Measurements from ENCODE around the gene ATAT1. TPM values are rescaled to one million over a fixed set of nuclear protein-coding genes. Genes with fewer than 3 reads are reported as not detected.

Gene ATAT1
- polyA plus RNA-seq, 1 of the 3 experiments (the other 2 are of a cell fraction): 36.2 TPM

DNA sequence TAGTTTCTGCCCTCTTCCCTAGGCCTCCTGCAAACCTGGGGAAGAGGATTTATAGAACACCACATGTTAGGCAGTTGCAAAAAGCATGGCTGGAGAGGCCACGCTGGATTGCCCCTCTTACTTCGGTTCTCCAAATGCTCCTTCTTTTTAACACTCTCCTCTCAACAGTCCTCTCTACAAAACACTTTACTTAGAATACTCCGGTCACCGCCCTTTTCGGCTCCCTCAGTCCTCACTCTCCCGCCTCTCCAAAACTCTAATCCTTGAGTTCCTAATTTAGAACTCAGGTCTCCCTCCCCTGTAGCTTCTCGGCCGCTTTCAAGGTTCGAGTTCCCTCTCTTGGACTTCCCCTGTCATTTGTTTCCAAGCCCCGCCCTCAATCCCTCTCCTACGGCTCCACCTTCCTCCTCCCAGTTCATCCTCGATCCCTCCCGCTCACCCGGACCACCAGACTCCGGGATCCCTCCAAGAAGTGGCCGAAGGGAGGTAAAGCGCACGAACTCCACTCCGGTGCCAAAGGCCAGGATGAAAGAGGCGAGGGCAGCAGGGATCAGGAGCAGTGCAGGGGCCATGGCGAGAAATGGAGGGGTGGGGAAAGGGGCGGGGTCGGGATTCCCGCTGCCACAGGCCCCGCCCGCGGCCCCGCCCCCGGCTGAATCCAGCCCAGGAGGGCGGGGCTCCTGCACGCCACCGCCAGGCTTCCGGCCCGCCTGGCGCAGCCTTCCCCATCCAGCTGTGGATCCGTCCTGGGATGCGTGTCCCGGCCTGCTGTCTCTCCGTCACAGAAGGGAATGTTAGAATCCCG lies 63.9 kb downstream of the ATAT1 start, which contains the start of gene NRM (continued):
- TF ChIP-seq, protein P1, sequence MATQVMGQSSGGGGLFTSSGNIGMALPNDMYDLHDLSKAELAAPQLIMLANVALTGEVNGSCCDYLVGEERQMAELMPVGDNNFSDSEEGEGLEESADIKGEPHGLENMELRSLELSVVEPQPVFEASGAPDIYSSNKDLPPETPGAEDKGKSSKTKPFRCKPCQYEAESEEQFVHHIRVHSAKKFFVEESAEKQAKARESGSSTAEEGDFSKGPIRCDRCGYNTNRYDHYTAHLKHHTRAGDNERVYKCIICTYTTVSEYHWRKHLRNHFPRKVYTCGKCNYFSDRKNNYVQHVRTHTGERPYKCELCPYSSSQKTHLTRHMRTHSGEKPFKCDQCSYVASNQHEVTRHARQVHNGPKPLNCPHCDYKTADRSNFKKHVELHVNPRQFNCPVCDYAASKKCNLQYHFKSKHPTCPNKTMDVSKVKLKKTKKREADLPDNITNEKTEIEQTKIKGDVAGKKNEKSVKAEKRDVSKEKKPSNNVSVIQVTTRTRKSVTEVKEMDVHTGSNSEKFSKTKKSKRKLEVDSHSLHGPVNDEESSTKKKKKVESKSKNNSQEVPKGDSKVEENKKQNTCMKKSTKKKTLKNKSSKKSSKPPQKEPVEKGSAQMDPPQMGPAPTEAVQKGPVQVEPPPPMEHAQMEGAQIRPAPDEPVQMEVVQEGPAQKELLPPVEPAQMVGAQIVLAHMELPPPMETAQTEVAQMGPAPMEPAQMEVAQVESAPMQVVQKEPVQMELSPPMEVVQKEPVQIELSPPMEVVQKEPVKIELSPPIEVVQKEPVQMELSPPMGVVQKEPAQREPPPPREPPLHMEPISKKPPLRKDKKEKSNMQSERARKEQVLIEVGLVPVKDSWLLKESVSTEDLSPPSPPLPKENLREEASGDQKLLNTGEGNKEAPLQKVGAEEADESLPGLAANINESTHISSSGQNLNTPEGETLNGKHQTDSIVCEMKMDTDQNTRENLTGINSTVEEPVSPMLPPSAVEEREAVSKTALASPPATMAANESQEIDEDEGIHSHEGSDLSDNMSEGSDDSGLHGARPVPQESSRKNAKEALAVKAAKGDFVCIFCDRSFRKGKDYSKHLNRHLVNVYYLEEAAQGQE (IDR thresholded peaks at IDR 0.05; ENCODE audit: low read depth, low read length): no peak; the same call in 1 of the 2 replicates
- TF ChIP-seq NRF1 (IDR thresholded peaks at IDR 0.05; ENCODE audit: low read depth, low read length): peak; percentile 45; the same call in 1 of the 2 replicates
- no peak for TF ChIP-seq RFX5 (IDR thresholded peaks at IDR 0.05; ENCODE audit: low read length)
- peak; percentile 55; the same call in 1 of the 2 replicates for TF ChIP-seq TAF1 (IDR thresholded peaks at IDR 0.05; ENCODE audit: borderline replicate concordance, low read depth, low read length)
- TF ChIP-seq RAD21 (IDR thresholded peaks at IDR 0.05; ENCODE audit: low read length): no peak
- TF ChIP-seq GATA2 (CRISPR knock-in tag; IDR thresholded peaks at IDR 0.05): no peak
- no peak for TF ChIP-seq FOSL2 (IDR thresholded peaks at IDR 0.05; ENCODE audit: borderline replicate concordance, low read depth)
- TF ChIP-seq, protein P2, sequence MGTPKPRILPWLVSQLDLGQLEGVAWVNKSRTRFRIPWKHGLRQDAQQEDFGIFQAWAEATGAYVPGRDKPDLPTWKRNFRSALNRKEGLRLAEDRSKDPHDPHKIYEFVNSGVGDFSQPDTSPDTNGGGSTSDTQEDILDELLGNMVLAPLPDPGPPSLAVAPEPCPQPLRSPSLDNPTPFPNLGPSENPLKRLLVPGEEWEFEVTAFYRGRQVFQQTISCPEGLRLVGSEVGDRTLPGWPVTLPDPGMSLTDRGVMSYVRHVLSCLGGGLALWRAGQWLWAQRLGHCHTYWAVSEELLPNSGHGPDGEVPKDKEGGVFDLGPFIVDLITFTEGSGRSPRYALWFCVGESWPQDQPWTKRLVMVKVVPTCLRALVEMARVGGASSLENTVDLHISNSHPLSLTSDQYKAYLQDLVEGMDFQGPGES (IDR thresholded peaks at IDR 0.05; ENCODE audit: low read depth, low read length): no peak
- TF ChIP-seq EZH2phosphoT487 (IDR thresholded peaks at IDR 0.05; ENCODE audit: borderline replicate concordance, low read depth): no peak
- 0 out of 2 replicates have a peak, but pooled peaks have one; percentile 37 for TF ChIP-seq ELF1 (IDR thresholded peaks at IDR 0.05)

DNA sequence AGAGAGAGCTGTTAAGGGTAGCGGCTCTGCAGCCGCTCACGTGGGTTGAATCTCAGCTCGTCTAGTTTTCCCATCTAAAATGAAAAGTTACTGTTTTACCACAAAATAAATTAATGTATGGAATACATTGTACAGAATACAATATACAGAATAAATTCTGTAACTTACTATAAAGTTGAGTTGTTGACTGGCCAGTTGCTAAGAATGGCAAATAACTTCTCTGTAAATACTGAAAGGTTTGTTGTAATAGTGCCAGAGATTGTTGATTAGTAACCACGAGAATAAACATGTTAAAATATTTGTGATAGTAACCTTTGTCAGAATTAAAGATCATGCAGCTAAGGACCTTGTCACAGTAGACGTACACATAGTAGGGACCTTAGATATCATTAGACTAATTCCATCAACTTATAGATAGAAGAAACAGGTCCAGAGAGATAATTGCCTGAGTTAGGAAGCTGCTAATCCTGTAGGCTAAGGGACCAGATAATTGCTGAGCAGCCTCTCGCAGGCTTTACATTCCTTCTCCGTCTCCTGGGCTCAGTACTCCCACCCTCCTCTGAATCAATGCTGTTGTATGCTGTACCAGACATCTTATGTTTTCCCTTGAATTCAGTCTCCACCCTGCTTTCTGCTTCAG lies 64.7 kb downstream of the ATAT1 start:
- H4K20me1 ChIP-seq (ENCODE audit: insufficient read depth): no peaks in the 10 kb centered on the region
- H3K9me3 ChIP-seq: no peaks in the 10 kb centered on the region
- H3K4me3 ChIP-seq (ENCODE audit: low read depth in 2 of 2, low read length in 1 of 2): peak overlapping the region; percentile 66 to 86
- no peaks in the 10 kb centered on the region for H3K27me3 ChIP-seq (ENCODE audit: insufficient read depth)
- H3K79me2 ChIP-seq (ENCODE audit: insufficient read depth): peaks cover 42% of the 10 kb centered on the region
- peak overlapping the region; percentile 88 for H2AFZ ChIP-seq (ENCODE audit: low read depth)
- POLR2A ChIA-PET: interaction anchor here (0.5 to 1.5 kb wide), 7 partner anchors 10 to 847 kb away, joined by 3 to 6 read pairs (median 3); partner anchors contain the start of gene MDC1
- H3K9ac ChIP-seq: peak overlapping the region; percentile 74
- TF ChIP-seq POLR2AphosphoS5 (IDR thresholded peaks at IDR 0.05; ENCODE audit: low read depth, low read length): no peak
- TF ChIP-seq, protein P3, sequence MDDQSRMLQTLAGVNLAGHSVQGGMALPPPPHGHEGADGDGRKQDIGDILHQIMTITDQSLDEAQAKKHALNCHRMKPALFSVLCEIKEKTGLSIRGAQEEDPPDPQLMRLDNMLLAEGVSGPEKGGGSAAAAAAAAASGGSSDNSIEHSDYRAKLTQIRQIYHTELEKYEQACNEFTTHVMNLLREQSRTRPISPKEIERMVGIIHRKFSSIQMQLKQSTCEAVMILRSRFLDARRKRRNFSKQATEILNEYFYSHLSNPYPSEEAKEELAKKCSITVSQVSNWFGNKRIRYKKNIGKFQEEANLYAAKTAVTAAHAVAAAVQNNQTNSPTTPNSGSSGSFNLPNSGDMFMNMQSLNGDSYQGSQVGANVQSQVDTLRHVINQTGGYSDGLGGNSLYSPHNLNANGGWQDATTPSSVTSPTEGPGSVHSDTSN (IDR thresholded peaks at IDR 0.05): 0 out of 2 replicates have a peak, but pooled peaks have one; percentile 15
- H3K4me2 ChIP-seq: peak overlapping the region; percentile 76
- peaks cover 17 to 27% of the 10 kb centered on the region in 2 experiments; a peak in 2 of 4 replicates for H3K4me1 ChIP-seq (ENCODE audit: control insufficient read depth in 1 of 2, insufficient read depth in 2 of 2, low read depth in 1 of 2, low read length in 1 of 2)
- 33% methylated on average over 8 of the region's 8 CpGs for WGBS (ENCODE audit: low lambda C conversion rate)
- no peaks in the 10 kb centered on the region for H3K36me3 ChIP-seq (replicated peaks in 1 of 2; ENCODE audit: control insufficient read depth in 1 of 2, insufficient read depth in 2 of 2, low read length in 1 of 2)
- no peaks in the 10 kb centered on the region for H3K9me2 ChIP-seq
- CTCF ChIA-PET: interaction anchor here (1.2 to 29.8 kb wide), 4 partner anchors 9 to 32 kb away, joined by 3 to 838 read pairs (median 32); partner anchors contain the start of genes DHX16, FLOT1, MDC1 and TUBB
- DNase-seq: no peak
- H3F3A ChIP-seq (replicated peaks; ENCODE audit: insufficient read depth): no peaks in the 10 kb centered on the region
- H3K27ac ChIP-seq (ENCODE audit: low read depth in 2 of 2, low read length in 1 of 2): peak overlapping the region; percentile 78 to 87; a peak in 3 of 4 replicates

Small RNAs within 50 kb of the gene (small RNA-seq; reads per million reads assigned to genes)
- gene MIR877: 0 to 4.1 (median 0.23) reads per million in 7 experiments

Other genes with a start within 250 kb of the ATAT1 start
- gene HLA-E, start 137.4 kb upstream of the ATAT1 start, polyA plus RNA-seq (2012; rRNA removed): 90.9 and 99.7 TPM in 2 replicates
- 36.4 and 43.3 TPM in 2 replicates for gene GNL1, start 70.4 kb upstream of the ATAT1 start, polyA plus RNA-seq (2012; rRNA removed)
- gene PRR3, start 69.6 kb upstream of the ATAT1 start, polyA plus RNA-seq (2012; rRNA removed): 21.2 and 26.0 TPM in 2 replicates
- 42.5 and 53.4 TPM in 2 replicates for gene ABCF1, start 55.4 kb upstream of the ATAT1 start, polyA plus RNA-seq (2012; rRNA removed)
- 16.8 and 22.1 TPM in 2 replicates for gene PPP1R10, start 9.6 kb upstream of the ATAT1 start, polyA plus RNA-seq (2012; rRNA removed)
- 45.2 and 51.1 TPM in 2 replicates for gene MRPS18B, start 9.0 kb upstream of the ATAT1 start, polyA plus RNA-seq (2012; rRNA removed)
- 11.7 and 14.3 TPM in 2 replicates for gene C6orf136, start 20.3 kb downstream of the ATAT1 start, polyA plus RNA-seq (2012; rRNA removed)
- gene DHX16, start 46.1 kb downstream of the ATAT1 start, polyA plus RNA-seq (2012; rRNA removed): 59.8 and 63.3 TPM in 2 replicates
- gene PPP1R18, start 59.8 kb downstream of the ATAT1 start, polyA plus RNA-seq (2012; rRNA removed): 57.3 and 73.2 TPM in 2 replicates
- gene NRM, start 64.1 kb downstream of the ATAT1 start, polyA plus RNA-seq (2012; rRNA removed): 19.7 and 26.8 TPM in 2 replicates
- 5.9 and 10.4 TPM in 2 replicates for gene MDC1, start 90.4 kb downstream of the ATAT1 start, polyA plus RNA-seq (2012; rRNA removed)
- gene TUBB, start 93.5 kb downstream of the ATAT1 start, polyA plus RNA-seq (2012; rRNA removed): 1,037 and 1,093 TPM in 2 replicates
- 457 and 462 TPM in 2 replicates for gene FLOT1, start 115.8 kb downstream of the ATAT1 start, polyA plus RNA-seq (2012; rRNA removed)
- gene IER3, start 117.7 kb downstream of the ATAT1 start, polyA plus RNA-seq (2012; rRNA removed): 12.9 and 14.0 TPM in 2 replicates

Measured in SK-N-SH (cell line).